HG03520 (cell line): ENCODE measurements around the gene LCN15.
"Not testable (repeated sequence)": the region's sequence is repeated elsewhere in the genome, so short reads cannot be mapped to it uniquely, and the experiment has no call there.

ENCODE experiments used
- ATAC-seq: cut with Tn5 transposase; IDR thresholded peaks from one replicate; pipeline ENCODE4 v1.9.1; 2021; ENCODE audit warnings: mild to moderate bottlenecking, moderate library complexity; ENCODE audit not compliant: unreplicated experiment

The LCN15 gene

GRCh38 chr9:136775191-136775590 is 10.9 kb upstream of the LCN15 start:
- ATAC-seq: no peak

- no peak for ATAC-seq
Observed at GRCh38 chr9:136774416-136775045, 10.2 kb upstream of the LCN15 start.

- ATAC-seq: no peak
Observed at GRCh38 chr9:136773386-136774044, 9.2 kb upstream of the LCN15 start.

- no peak for ATAC-seq
Observed at GRCh38 chr9:136771907-136772415, 7.6 kb upstream of the LCN15 start.

GRCh38 chr9:136769710-136770191 is 5.4 kb upstream of the LCN15 start:
- no peak for ATAC-seq

GRCh38 chr9:136766410-136767120 is 2.2 kb upstream of the LCN15 start:
- ATAC-seq: not testable (repeated sequence)

- ATAC-seq: peak; percentile 53
Observed at GRCh38 chr9:136765745-136766409, 1.6 kb upstream of the LCN15 start.

- ATAC-seq: no peak
Observed at GRCh38 chr9:136765041-136765440, 723 bp upstream of the LCN15 start.

- no peak for ATAC-seq
Observed at GRCh38 chr9:136763649-136764035, 676 bp downstream of the LCN15 start.

- ATAC-seq: no peak
Observed at GRCh38 chr9:136762915-136763648, 1.2 kb downstream of the LCN15 start.

- ATAC-seq: no peak
Observed at GRCh38 chr9:136762221-136762691, 2.1 kb downstream of the LCN15 start.

- no peak for ATAC-seq
Observed at GRCh38 chr9:136761545-136761981, 2.8 kb downstream of the LCN15 start.

GRCh38 chr9:136760834-136761544 is 3.3 kb downstream of the LCN15 start:
- ATAC-seq: not testable (repeated sequence)

- ATAC-seq: no peak
Observed at GRCh38 chr9:136760424-136760823, 3.9 kb downstream of the LCN15 start.

GRCh38 chr9:136759436-136760325 is 4.6 kb downstream of the LCN15 start:
- no peak for ATAC-seq

GRCh38 chr9:136759001-136759400 is 5.3 kb downstream of the LCN15 start:
- no peak for ATAC-seq

- no peak for ATAC-seq
Observed at GRCh38 chr9:136757751-136758140, 6.6 kb downstream of the LCN15 start.

GRCh38 chr9:136757328-136757727 is 7.0 kb downstream of the LCN15 start:
- ATAC-seq: no peak

- ATAC-seq: no peak
Observed at GRCh38 chr9:136756836-136757235, 7.5 kb downstream of the LCN15 start.
